ENCODE data around the gene AFAP1. TPM values are rescaled to one million over a fixed set of nuclear protein-coding genes. Genes with fewer than 3 reads are reported as not detected.

The AFAP1 gene
- total RNA-seq, 2 experiments from 2014 or later: 7.1 to 7.9 TPM

- no peak for DNase-seq
- Mint-ChIP-seq H3K36me3 (ENCODE audit: low read depth) (peaks cover 2% of the 10 kb centered on the region), H3K9me3 (no peaks in the 10 kb centered on the region), H3K27ac (no peak overlapping the region), H3K4me3 (no peak overlapping the region), H3K4me1 (peaks cover 23% of the 10 kb centered on the region), H3K27me3 (no peaks in the 10 kb centered on the region)
- CTCF ChIA-PET: interaction anchor here (1.0 kb wide), 1 partner anchor 9 kb away, joined by 4 read pairs; no protein-coding TSS in a partner anchor
- POLR2A ChIA-PET: no interaction called here
Measured at GRCh38 chr4:7752649-7753048, 187.0 kb downstream of the AFAP1 start.

DNA sequence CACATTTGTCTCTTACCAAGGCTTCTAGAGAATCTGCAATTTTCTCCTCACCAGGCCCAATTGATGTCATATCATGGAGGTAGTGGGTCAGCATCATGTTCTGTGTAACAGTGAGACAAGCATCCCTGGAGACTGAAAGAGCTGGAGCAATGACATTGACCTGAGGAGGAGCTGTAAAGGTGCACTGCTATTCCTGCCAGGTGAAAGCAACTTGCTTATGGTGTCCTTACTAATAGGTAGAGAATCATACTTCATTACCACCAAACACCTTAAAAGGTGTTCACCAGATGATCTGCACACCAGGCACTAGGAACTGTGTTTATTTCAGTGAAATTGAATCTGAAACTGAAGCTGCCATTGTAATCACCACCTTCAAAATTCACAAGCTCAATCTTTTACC lies 188.7 kb downstream of the AFAP1 start:
- no peak overlapping the region for H3K4me3 Mint-ChIP-seq
- H3K27me3 Mint-ChIP-seq: no peaks in the 10 kb centered on the region
- peaks cover 2% of the 10 kb centered on the region for H3K36me3 Mint-ChIP-seq (ENCODE audit: low read depth)
- ChIA-PET POLR2A (no interaction called here), CTCF (no interaction called here)
- DNase-seq: no peak
- peaks cover 22% of the 10 kb centered on the region for H3K4me1 Mint-ChIP-seq
- no peak overlapping the region for H3K27ac Mint-ChIP-seq
- H3K9me3 Mint-ChIP-seq: no peaks in the 10 kb centered on the region

GRCh38 chr4:7750523-7750922 lies 189.1 kb downstream of the AFAP1 start:
- Mint-ChIP-seq H3K4me1 (peaks cover 22% of the 10 kb centered on the region), H3K4me3 (no peak overlapping the region), H3K27me3 (no peaks in the 10 kb centered on the region), H3K36me3 (ENCODE audit: low read depth) (peaks cover 2% of the 10 kb centered on the region), H3K9me3 (no peaks in the 10 kb centered on the region), H3K27ac (no peak overlapping the region)
- ChIA-PET POLR2A (no interaction called here), CTCF (no interaction called here)
- no peak for DNase-seq

- no peak for DNase-seq
- Mint-ChIP-seq H3K27me3 (no peaks in the 10 kb centered on the region), H3K9me3 (no peaks in the 10 kb centered on the region), H3K27ac (peak overlapping the region; percentile 21), H3K4me3 (no peak overlapping the region), H3K4me1 (peaks cover 22% of the 10 kb centered on the region), H3K36me3 (ENCODE audit: low read depth) (peaks cover 2% of the 10 kb centered on the region)
- POLR2A ChIA-PET: no interaction called here
- CTCF ChIA-PET: no interaction called here
Measured at GRCh38 chr4:7747566-7747965, 192.1 kb downstream of the AFAP1 start.

GRCh38 chr4:7747062-7747385 lies 192.6 kb downstream of the AFAP1 start:
- Mint-ChIP-seq H3K36me3 (ENCODE audit: low read depth) (peaks cover 2% of the 10 kb centered on the region), H3K4me3 (no peak overlapping the region), H3K27me3 (no peaks in the 10 kb centered on the region), H3K27ac (no peak overlapping the region), H3K4me1 (peaks cover 22% of the 10 kb centered on the region), H3K9me3 (no peaks in the 10 kb centered on the region)
- ChIA-PET POLR2A (no interaction called here), CTCF (no interaction called here)
- DNase-seq: no peak

GRCh38 chr4:7746351-7747061 lies 193.2 kb downstream of the AFAP1 start:
- ChIA-PET CTCF (no interaction called here), POLR2A (no interaction called here)
- no peak overlapping the region for H3K4me3 Mint-ChIP-seq

DNA sequence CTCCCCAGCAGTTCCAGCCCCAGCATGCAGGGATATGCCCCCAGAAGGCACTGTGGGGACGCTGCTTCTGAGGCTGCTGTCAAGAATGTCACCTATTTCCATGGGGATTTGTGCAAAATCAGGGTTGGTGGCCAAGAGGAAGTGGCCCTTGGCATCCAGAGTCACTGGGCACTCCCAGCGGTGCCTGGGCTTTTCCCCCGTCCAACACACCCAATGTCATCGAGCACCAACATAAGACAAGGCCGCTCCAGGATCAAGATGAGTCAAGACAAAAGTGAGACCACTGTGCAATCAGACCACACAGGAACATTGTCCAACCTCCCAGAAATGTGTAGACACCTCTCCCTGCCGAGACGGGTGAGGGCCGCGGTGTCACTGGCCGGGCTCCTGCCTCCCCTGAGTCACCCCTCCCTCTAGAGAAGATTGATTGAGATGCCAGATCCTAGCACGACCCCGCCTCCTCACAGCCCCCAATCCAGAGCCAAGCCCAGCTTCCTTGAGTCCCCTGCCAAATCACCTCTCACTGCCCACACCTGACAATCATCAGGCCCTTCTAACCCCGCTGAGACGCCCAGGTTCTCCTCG lies 194.3 kb downstream of the AFAP1 start:
- ChIA-PET CTCF (no interaction called here), POLR2A (no interaction called here)
- Mint-ChIP-seq H3K36me3 (ENCODE audit: low read depth) (no peaks in the 10 kb centered on the region), H3K27ac (no peak overlapping the region), H3K9me3 (no peaks in the 10 kb centered on the region), H3K4me1 (peaks cover 14% of the 10 kb centered on the region), H3K27me3 (no peaks in the 10 kb centered on the region), H3K4me3 (no peak overlapping the region)
- DNase-seq: no peak

More at GRCh38 chr4:7746351-7747061, 193.2 kb downstream of the AFAP1 start:
- no peaks in the 10 kb centered on the region for H3K27me3 Mint-ChIP-seq
- no peak overlapping the region for H3K27ac Mint-ChIP-seq
- peaks cover 22% of the 10 kb centered on the region for H3K4me1 Mint-ChIP-seq
- peaks cover 2% of the 10 kb centered on the region for H3K36me3 Mint-ChIP-seq (ENCODE audit: low read depth)
- no peaks in the 10 kb centered on the region for H3K9me3 Mint-ChIP-seq
- DNase-seq: no peak

GRCh38 chr4:7744142-7744804 lies 195.4 kb downstream of the AFAP1 start:
- H3K9me3 Mint-ChIP-seq: no peaks in the 10 kb centered on the region
- no peak overlapping the region for H3K4me3 Mint-ChIP-seq
- ChIA-PET POLR2A (no interaction called here), CTCF (interaction anchor here (0.8 kb wide), 1 partner anchor 12 kb away, joined by 4 read pairs; no protein-coding TSS in a partner anchor)
- no peaks in the 10 kb centered on the region for H3K27me3 Mint-ChIP-seq
- no peak overlapping the region for H3K27ac Mint-ChIP-seq
- peaks cover 4% of the 10 kb centered on the region for H3K4me1 Mint-ChIP-seq
- H3K36me3 Mint-ChIP-seq (ENCODE audit: low read depth): no peaks in the 10 kb centered on the region
- DNase-seq: no peak

GRCh38 chr4:7742807-7743280 lies 196.8 kb downstream of the AFAP1 start:
- CTCF ChIA-PET: no interaction called here
- no peaks in the 10 kb centered on the region for H3K27me3 Mint-ChIP-seq
- H3K27ac Mint-ChIP-seq: no peak overlapping the region
- H3K9me3 Mint-ChIP-seq: no peaks in the 10 kb centered on the region
- no peak for DNase-seq
- no peaks in the 10 kb centered on the region for H3K36me3 Mint-ChIP-seq (ENCODE audit: low read depth)
- no peak overlapping the region for H3K4me3 Mint-ChIP-seq
- H3K4me1 Mint-ChIP-seq: no peaks in the 10 kb centered on the region
- POLR2A ChIA-PET: no interaction called here

DNA sequence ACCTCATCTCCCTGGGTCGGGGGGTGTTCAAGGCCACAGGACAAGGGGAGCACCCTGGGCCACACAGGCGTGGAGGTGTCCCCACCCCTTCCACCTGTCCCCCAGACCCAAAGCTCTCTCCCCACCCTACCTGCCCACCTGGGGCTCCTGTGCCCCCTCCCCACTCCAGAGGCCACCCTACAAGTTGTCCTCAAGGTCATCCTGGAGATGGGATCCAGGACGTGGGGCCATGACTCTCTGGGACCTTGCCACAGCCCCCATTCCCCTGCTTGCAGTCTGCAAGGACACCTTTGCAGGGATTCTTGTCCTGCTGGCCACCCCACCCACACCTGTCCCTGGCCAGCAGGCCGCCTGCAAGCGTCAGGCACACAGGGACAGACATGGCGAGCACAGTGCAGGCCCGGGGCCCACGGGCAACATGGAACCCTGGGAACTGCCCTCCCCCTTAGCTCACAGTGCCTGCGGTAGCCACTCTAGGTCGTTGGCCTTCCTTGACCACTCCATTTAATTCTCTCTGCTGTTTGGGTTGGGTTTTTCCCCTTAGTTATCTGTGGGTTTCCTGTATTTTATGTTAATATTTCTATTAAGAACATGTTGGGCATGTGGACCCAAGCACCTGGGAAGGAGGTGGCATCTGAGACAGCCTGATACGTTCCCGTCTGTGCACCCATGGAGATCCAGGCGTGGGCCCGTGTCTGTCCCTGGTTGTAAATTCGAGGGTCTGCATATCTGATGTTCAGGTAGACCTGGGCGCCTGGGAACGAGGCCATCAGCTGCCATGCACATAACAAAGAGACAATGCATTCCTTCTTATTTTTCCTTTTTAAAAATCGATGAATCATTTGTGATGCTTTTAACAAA lies 197.5 kb downstream of the AFAP1 start:
- Mint-ChIP-seq H3K36me3 (ENCODE audit: low read depth) (no peaks in the 10 kb centered on the region), H3K4me3 (no peak overlapping the region), H3K9me3 (no peaks in the 10 kb centered on the region), H3K27me3 (no peaks in the 10 kb centered on the region), H3K4me1 (no peaks in the 10 kb centered on the region), H3K27ac (no peak overlapping the region)
- no peak for DNase-seq
- ChIA-PET POLR2A (no interaction called here), CTCF (no interaction called here)

DNA sequence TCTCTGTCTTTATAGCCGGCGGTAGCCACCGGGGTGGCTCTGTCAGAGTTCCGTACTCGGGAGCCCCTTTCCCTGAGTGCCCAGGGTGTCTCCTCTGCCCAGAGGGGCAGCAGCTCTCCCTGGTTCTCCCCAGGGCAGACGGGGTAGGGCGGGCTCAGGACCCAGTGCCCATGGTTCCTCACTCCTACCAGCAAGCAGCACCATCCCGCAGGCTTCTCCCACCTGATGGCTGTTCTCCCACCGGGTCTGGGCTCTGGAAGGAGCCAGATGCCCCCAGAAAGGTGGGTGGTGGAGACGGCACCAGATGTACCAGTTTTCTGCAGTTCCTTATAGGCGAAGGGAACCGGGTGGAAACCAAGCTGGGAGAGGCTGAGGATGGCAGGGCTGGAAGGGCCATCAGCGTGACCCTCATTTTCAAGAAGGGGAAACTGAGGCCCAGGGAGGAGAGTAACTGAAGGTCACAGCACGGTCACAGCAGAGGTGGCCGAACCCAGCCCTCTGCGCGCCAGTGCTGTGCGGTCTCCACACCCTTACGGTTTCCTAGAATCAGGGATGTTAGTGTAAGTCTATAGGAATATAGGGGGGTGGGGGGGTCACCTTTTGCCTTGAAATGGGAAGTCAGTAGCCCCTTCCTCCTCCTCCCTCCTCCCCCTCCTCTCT lies 198.7 kb downstream of the AFAP1 start:
- Mint-ChIP-seq H3K4me3 (no peak overlapping the region), H3K9me3 (no peaks in the 10 kb centered on the region), H3K4me1 (no peaks in the 10 kb centered on the region), H3K27ac (no peak overlapping the region), H3K36me3 (ENCODE audit: low read depth) (no peaks in the 10 kb centered on the region), H3K27me3 (no peaks in the 10 kb centered on the region)
- DNase-seq: no peak
- CTCF ChIA-PET: no interaction called here
- POLR2A ChIA-PET: no interaction called here

- Mint-ChIP-seq H3K36me3 (ENCODE audit: low read depth) (no peaks in the 10 kb centered on the region), H3K9me3 (no peaks in the 10 kb centered on the region), H3K4me1 (no peaks in the 10 kb centered on the region), H3K27me3 (no peaks in the 10 kb centered on the region), H3K4me3 (no peak overlapping the region), H3K27ac (no peak overlapping the region)
- POLR2A ChIA-PET: no interaction called here
- CTCF ChIA-PET: no interaction called here
- no peak for DNase-seq
Measured at GRCh38 chr4:7739918-7740865, 199.5 kb downstream of the AFAP1 start.

All from activated CD4-positive, alpha-beta T cell treated with anti-CD3 and anti-CD28 coated beads, Interleukin-2, amount 10 ng/mL, durations not matched to agents 7 days and 5 days (primary cell).